Small intestine (tissue), 7 donors: ENCODE measurements around the gene TRAF7. TPM values are rescaled to one million over a fixed set of nuclear protein-coding genes. Genes with fewer than 3 reads are reported as not detected.
A peak's percentile ranks its signal among the peaks of the same experiment; 100 is the strongest.

Experiments used
- DNase-seq, 2 donors: peaks; one replicate each; pipeline versions ENCODE4 v3.0.0 to v3.0.0-alpha.2; 2013
- FAIRE-seq: peaks from 2 replicates; lab custom pipeline; 2012; peaks lifted over from hg19 to GRCh38; lab: Jason Lieb, UNC
- H3K27ac ChIP-seq, 3 donors: one replicate each; pipeline ENCODE4 v1.5.1; 2013; ENCODE audit warnings: low read length in 2 of 3, mild to moderate bottlenecking in 2 of 3, control low read depth in 1 of 3, inconsistent platforms in 1 of 3, low read depth in 1 of 3, moderate library complexity in 1 of 3
- H3K27me3 ChIP-seq, 3 donors: one replicate each; pipeline ENCODE4 v1.6.1; 2013; ENCODE audit warnings: low read length in 3 of 3, inconsistent platforms in 1 of 3; ENCODE audit not compliant: control insufficient read depth in 3 of 3, insufficient read depth in 3 of 3
- H3K36me3 ChIP-seq, 3 donors: one replicate each; pipeline ENCODE4 v1.6.1; 2013; ENCODE audit warnings: low read length in 3 of 3, inconsistent platforms in 1 of 3, low read depth in 1 of 3, mild to moderate bottlenecking in 1 of 3, moderate library complexity in 1 of 3; ENCODE audit not compliant: control insufficient read depth in 3 of 3, insufficient read depth in 2 of 3
- H3K4me1 ChIP-seq, 3 donors: one replicate each; pipeline ENCODE4 v1.6.1; 2013; ENCODE audit warnings: low read length in 2 of 3, inconsistent platforms in 1 of 3, low read depth in 1 of 3, mild to moderate bottlenecking in 1 of 3, moderate library complexity in 1 of 3; ENCODE audit not compliant: control insufficient read depth in 3 of 3, insufficient read depth in 2 of 3
- H3K4me3 ChIP-seq, 3 donors: one replicate each; pipeline ENCODE4 v1.5.1; 2013; ENCODE audit warnings: low read length in 3 of 3, control low read depth in 1 of 3, inconsistent platforms in 1 of 3, low read depth in 1 of 3, mild to moderate bottlenecking in 1 of 3, moderate library complexity in 1 of 3
- H3K9me3 ChIP-seq, 2 donors: one replicate each; pipeline ENCODE4 v1.6.1; 2013; ENCODE audit warnings: low read depth in 1 of 2, low read length in 1 of 2; ENCODE audit not compliant: control insufficient read depth in 2 of 2, insufficient read depth in 1 of 2
- WGBS, 3 donors: extraction: QIAGEN DNeasy Blood & Tissue Kit; methylation state at CpG; one replicate each; pipeline ENCODE4 v1.1.7; 2013; 5-methylcytosine and 5-hydroxymethylcytosine counted together
- polyA plus RNA-seq, 4 donors: library from polyadenylated mRNA; stranded (reverse) in 3 of 4; unstranded in 1 of 4; fragments of 200-250 nt in 3 of 4; fragments of 120-200 nt in 1 of 4; gene quantifications; one replicate each; pipeline versions ENCODE4 v1.2.1 to v1.2.3, GENCODE V29; 2013
- donor health status: healthy with polysubstance abuse.
- donor health status: control.
- donor health status: control.
- donor health status: Bipolar disorder and iron deficiency.
- donor health status: healthy.

TRAF7 gene
- polyA plus RNA-seq, 4 donors, result 47.6 to 73.4 (median 64.1) TPM

- peaks cover 2 to 64% (median 22%) of the 10 kb centered on the region in 3 donors for H3K4me1 ChIP-seq
- peaks cover 0 to 66% (median 0%) of the 10 kb centered on the region in 3 donors for H3K36me3 ChIP-seq
- H3K27me3 ChIP-seq, result no peaks in the 10 kb centered on the region
- H3K27ac ChIP-seq, result peak overlapping the region; percentile 63 to 76 (median 69)
- 1 to 4% (median 4%) methylated on average over 39 to 46 of the region's 47 CpGs for WGBS, 3 donors
- H3K4me3 ChIP-seq, result peak overlapping the region; percentile 65 to 87 (median 81)
- DNase-seq (peak; percentile 42 to 55), FAIRE-seq (no peak)
- H3K9me3 ChIP-seq, result no peaks in the 10 kb centered on the region
Observed at GRCh38 chr16:2155977-2156848, 631 bp downstream of the TRAF7 start.

- Histone ChIP-seq H3K9me3 (no peaks in the 10 kb centered on the region), H3K4me1 (peaks cover 2 to 64% (median 22%) of the 10 kb centered on the region in 3 donors), H3K4me3 (peak overlapping the region in 2 of 3 donors; percentile 65 to 87), H3K27ac (peak overlapping the region; percentile 4 to 69 (median 46)), H3K27me3 (no peaks in the 10 kb centered on the region), H3K36me3 (peaks cover 0 to 66% (median 0%) of the 10 kb centered on the region in 3 donors)
- FAIRE-seq, result no peak
- 59 to 70% (median 63%) methylated on average over 5 of the region's 5 CpGs for WGBS, 3 donors
- DNase-seq, result no peak
Observed at GRCh38 chr16:2156849-2157224, 1.3 kb downstream of the TRAF7 start.

GRCh38 chr16:2157480-2158261, 2.1 kb downstream of the TRAF7 start:
- Histone ChIP-seq H3K27me3 (no peaks in the 10 kb centered on the region), H3K27ac (peak overlapping the region; percentile 9 to 46 (median 46)), H3K4me1 (peaks cover 2 to 64% (median 25%) of the 10 kb centered on the region in 3 donors), H3K9me3 (no peaks in the 10 kb centered on the region), H3K4me3 (peak overlapping the region in 1 of 3 donors; percentile 26), H3K36me3 (peaks cover 0 to 65% (median 0%) of the 10 kb centered on the region in 3 donors)
- 33 to 73% (median 51%) methylated on average over 27 of the region's 27 CpGs for WGBS, 3 donors
- DNase-seq, result peak; percentile 60 to 81
- FAIRE-seq, result no peak

- 76 to 83% (median 79%) methylated on average over 15 of the region's 15 CpGs for WGBS, 3 donors
- no peak overlapping the region for H3K4me3 ChIP-seq
- no peaks in the 10 kb centered on the region for H3K27me3 ChIP-seq
- H3K4me1 ChIP-seq, result peaks cover 6 to 65% (median 27%) of the 10 kb centered on the region in 3 donors
- H3K27ac ChIP-seq, result peak overlapping the region; percentile 32 to 80 (median 68)
- H3K9me3 ChIP-seq, result no peaks in the 10 kb centered on the region
- DNase-seq (no peak), FAIRE-seq (no peak)
- H3K36me3 ChIP-seq, result peaks cover 0 to 61% (median 0%) of the 10 kb centered on the region in 3 donors
Observed at GRCh38 chr16:2158262-2158638, 2.7 kb downstream of the TRAF7 start.

DNA sequence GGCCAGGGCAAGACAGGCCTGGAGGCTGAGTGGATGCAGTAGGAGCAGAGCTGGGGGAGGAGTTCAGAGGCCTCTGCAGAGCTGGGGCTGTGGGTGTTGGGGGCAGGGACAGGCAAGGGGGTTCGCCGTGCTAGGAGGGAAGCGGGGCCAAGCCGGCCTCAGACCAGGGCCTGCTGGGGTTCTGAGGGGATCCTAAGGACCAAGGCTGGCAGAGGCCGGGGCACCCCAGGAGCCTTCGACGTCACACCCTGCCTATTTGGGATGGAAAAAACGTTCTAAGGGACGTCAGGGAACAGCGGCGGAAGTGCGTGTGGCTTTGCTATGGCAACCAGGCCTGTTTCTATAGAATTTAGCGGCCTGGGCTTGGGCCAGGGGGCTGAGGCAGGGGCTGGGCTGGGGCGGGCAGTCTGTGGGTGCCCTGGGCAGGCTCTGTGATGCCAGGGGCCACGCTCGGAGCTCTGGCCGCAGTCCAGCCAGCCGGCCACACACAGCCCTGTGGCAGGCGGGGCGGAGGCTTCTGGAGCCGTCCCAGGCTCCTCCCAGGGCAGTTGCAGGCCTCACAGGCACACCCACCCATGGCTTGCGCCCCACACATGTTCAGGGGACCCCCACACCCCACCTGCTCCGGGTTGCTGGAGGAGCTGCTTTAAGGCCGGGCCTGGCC, 3.7 kb downstream of the TRAF7 start:
- Histone ChIP-seq H3K4me1 (peaks cover 6 to 73% (median 27%) of the 10 kb centered on the region in 3 donors), H3K4me3 (no peak overlapping the region), H3K27ac (peak overlapping the region; percentile 5 to 80 (median 68)), H3K27me3 (no peaks in the 10 kb centered on the region), H3K36me3 (peaks cover 0 to 60% (median 0%) of the 10 kb centered on the region in 3 donors), H3K9me3 (no peaks in the 10 kb centered on the region)
- 61 to 64% (median 63%) methylated on average over 20 to 24 of the region's 24 CpGs for WGBS, 3 donors
- DNase-seq (no peak), FAIRE-seq (no peak)

DNA sequence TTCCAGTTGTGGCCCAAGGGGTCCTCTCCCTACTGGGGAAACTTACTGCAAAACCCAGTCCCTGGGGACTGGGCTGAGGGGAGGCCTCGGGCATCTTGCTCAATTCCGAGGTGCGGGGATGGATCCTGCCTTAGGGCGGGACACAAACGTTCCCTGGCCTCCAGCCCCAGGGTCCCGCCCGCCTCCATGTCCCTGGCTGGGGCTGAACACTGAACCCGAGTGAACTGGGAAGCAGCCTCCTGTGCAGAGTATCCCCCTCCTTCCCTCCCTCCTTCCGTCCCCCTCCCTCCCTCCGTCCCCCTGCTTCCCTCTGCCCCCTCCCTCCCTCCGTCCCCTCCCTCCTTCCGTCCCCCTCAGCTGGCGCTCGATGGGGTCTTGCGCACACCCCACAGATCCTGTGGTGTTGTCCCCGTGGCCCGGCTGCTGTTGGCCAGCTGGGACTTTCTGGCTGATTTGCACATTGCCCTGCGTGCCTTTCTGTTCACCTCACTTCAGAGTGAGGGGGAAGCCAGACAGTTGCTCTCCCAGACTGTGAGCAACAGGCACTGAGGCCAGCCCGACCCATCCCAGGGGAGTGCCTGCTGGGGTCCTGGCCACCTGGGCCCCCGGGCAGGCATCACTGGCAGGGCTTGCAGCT, 5.5 kb downstream of the TRAF7 start:
- Histone ChIP-seq H3K27me3 (no peaks in the 10 kb centered on the region), H3K4me3 (no peak overlapping the region), H3K27ac (peak overlapping the region in 2 of 3 donors; percentile 42 to 44), H3K4me1 (peaks cover 6 to 78% (median 29%) of the 10 kb centered on the region in 3 donors), H3K36me3 (peaks cover 0 to 61% (median 0%) of the 10 kb centered on the region in 3 donors), H3K9me3 (no peaks in the 10 kb centered on the region)
- WGBS, 3 donors, result 38 to 48% (median 47%) methylated on average over 16 to 20 of the region's 20 CpGs
- FAIRE-seq (no peak), DNase-seq (peak; percentile 33 to 41)

DNA sequence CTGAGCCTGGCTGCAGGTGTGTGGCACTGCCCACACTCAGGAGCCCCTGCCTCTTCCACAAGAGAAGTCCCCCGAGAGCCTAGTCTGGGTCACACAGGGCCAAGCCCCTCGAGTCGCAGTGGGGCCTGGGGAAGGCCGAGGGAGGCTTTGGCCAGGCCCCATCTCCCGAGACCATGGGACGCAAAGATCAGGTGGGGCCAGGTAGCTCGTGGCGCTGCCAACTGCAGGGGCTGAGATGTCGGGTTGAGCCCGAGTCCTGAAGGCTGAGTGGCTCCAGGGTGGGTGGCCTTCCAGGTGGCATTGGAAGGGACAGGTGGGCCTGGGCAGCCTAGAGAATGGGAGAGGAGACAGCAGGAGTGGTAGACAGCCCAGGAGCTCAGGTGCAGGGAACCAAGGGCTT, 6.3 kb downstream of the TRAF7 start:
- no peaks in the 10 kb centered on the region for H3K27me3 ChIP-seq
- H3K4me3 ChIP-seq, result no peak overlapping the region
- H3K4me1 ChIP-seq, result peaks cover 6 to 84% (median 26%) of the 10 kb centered on the region in 3 donors
- 91 to 93% (median 93%) methylated on average over 10 of the region's 10 CpGs for WGBS, 3 donors
- DNase-seq (no peak), FAIRE-seq (no peak)
- H3K9me3 ChIP-seq, result no peaks in the 10 kb centered on the region
- peak overlapping the region; percentile 26 to 98 (median 90) for H3K27ac ChIP-seq
- H3K36me3 ChIP-seq, result peaks cover 0 to 70% (median 0%) of the 10 kb centered on the region in 3 donors
